ENCODE data around the gene PDE9A.

- no peak for TF ChIP-seq CTCF (IDR thresholded peaks at IDR 0.05; ENCODE audit: low read length)
- TF ChIP-seq EZH2 (optimal IDR thresholded peaks at IDR 0.05; ENCODE audit: low read depth, low read length) = no peak
- no peak for TF ChIP-seq EZH2phosphoT487 (IDR thresholded peaks at IDR 0.05; ENCODE audit: low read length)
Observed at GRCh38 chr21:42642219-42642745, 11.1 kb upstream of the PDE9A start.
